PC-9 (cell line): ENCODE measurements around the gene UBQLNL. TPM values are rescaled to one million over a fixed set of nuclear protein-coding genes. Genes with fewer than 3 reads are reported as not detected.

Experiments used
- BruUV-seq: library from RNA; stranded (reverse); fragments of 400-500 nt; replicated peaks from 2 replicates; lab custom pipeline; 2021; lab: Mats Ljungman, UMichigan
- CTCF ChIA-PET: fragments of 300-600 bp; sonication (Branson Sonifier 250); formaldehyde crosslinking; loops from one replicate; lab custom pipeline; 2022; ENCODE audit warnings: antibody characterized with exemption; lab: Charles Lee
- POLR2A ChIA-PET: fragments of 300-600 bp; sonication (Branson Sonifier 250); formaldehyde crosslinking; loops from one replicate; lab custom pipeline; 2022; ENCODE audit warnings: antibody characterized with exemption; ENCODE audit not compliant: unreplicated experiment; lab: Charles Lee
- DNase-seq, 2 experiments: peaks; one replicate each; pipeline versions ENCODE4 v3.0.0 to v3.0.0-alpha.2; 2015 to 2022; ENCODE audit warnings: mixed read lengths in 1 of 2
- H2AFZ ChIP-seq: fragments of 200-600 bp; sonication (generic); 2 replicates; pipeline ENCODE4 v1.8.1; 2017; ENCODE audit warnings: antibody characterized with exemption
- H3F3A ChIP-seq: fragments of 200-600 bp; sonication (generic); 2 replicates; pipeline ENCODE4 v1.8.1; 2017; ENCODE audit warnings: antibody characterized with exemption, mild to moderate bottlenecking, low read depth; ENCODE audit not compliant: insufficient read depth
- H3K27ac ChIP-seq: fragments of 200-600 bp; sonication (generic); 2 replicates; pipeline ENCODE4 v1.6.1; 2016; ENCODE audit warnings: mixed run types
- H3K27me3 ChIP-seq: fragments of 200-600 bp; sonication (generic); 2 replicates; pipeline ENCODE4 v1.6.1; 2016; ENCODE audit warnings: low read depth, mixed run types; ENCODE audit not compliant: insufficient read depth
- H3K36me3 ChIP-seq: fragments of 200-600 bp; sonication (generic); 2 replicates; pipeline ENCODE4 v1.6.1; 2016; ENCODE audit warnings: low read depth, mixed run types
- H3K4me1 ChIP-seq: fragments of 200-600 bp; sonication (generic); replicated peaks from 2 replicates; pipeline ENCODE4 v1.6.1; 2016; ENCODE audit warnings: mixed run types; ENCODE audit not compliant: insufficient read depth
- H3K4me2 ChIP-seq: fragments of 200-600 bp; sonication (generic); 2 replicates; pipeline ENCODE4 v1.6.1; 2017; ENCODE audit warnings: mixed run types
- H3K4me3 ChIP-seq: fragments of 200-600 bp; sonication (generic); 2 replicates; pipeline ENCODE4 v1.6.1; 2016; ENCODE audit warnings: mixed run types
- H3K79me2 ChIP-seq: fragments of 200-600 bp; sonication (generic); 2 replicates; pipeline ENCODE4 v1.6.1; 2017; ENCODE audit warnings: low read depth, mixed run types
- H3K9me2 ChIP-seq: fragments of 200-600 bp; sonication (generic); 2 replicates; pipeline ENCODE4 v1.8.1; 2017; ENCODE audit warnings: mild to moderate bottlenecking; ENCODE audit not compliant: insufficient read depth
- H3K9me3 ChIP-seq: fragments of 200-600 bp; sonication (generic); 2 replicates; pipeline ENCODE4 v1.8.1; 2016; ENCODE audit warnings: low read depth; ENCODE audit not compliant: insufficient read depth
- H4K20me1 ChIP-seq: fragments of 200-600 bp; sonication (generic); 2 replicates; pipeline ENCODE4 v1.8.1; 2017; ENCODE audit not compliant: insufficient read depth
- EZH2 ChIP-seq: fragments of 200-600 bp; sonication (generic); IDR thresholded peaks from 2 replicates; pipeline ENCODE4 v1.8.0; 2017; ENCODE audit warnings: antibody characterized with exemption, low read depth
- intact Hi-C: fragments of 100-400 bp; cut with micrococcal nuclease; formaldehyde crosslinking; loops from one replicate; pipeline ENCODE4 v1.10.0; 2022; ENCODE audit not compliant: unreplicated experiment
- total RNA-seq: library from RNA; stranded (reverse); gene quantifications from 2 replicates; pipeline ENCODE4 v1.2.3, GENCODE V29; 2021
- TF ChIP-seq, protein P1 (sequence below): fragments of 200-600 bp; sonication (generic); conservative IDR thresholded peaks from 2 replicates; pipeline ENCODE4 v1.6.1; 2017; ENCODE audit warnings: mixed run types, antibody characterized with exemption, mild to moderate bottlenecking, moderate library complexity

Gene UBQLNL
- total RNA-seq, 1 experiment from 2014 or later = 0.15 TPM

DNA sequence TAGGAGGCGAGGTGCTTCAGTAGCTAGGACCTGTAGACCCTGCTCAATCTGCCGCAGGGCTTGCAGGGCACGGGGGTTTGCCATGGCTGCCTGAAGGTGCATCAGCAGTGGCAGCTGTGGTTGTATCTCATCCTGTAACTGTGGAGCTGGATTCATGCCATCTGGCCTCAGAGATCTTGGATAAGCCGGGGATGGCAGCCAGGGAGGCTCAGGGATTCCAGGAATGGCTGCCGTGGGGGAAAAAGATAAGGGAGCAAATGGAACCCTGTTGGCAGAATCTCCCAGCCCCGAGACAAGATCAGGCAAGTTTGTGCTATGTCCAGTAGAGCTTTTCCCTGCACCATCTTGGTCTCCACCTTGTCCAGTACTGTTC lies 8.6 kb downstream of the UBQLNL start:
- CTCF ChIA-PET = no interaction called here

DNA sequence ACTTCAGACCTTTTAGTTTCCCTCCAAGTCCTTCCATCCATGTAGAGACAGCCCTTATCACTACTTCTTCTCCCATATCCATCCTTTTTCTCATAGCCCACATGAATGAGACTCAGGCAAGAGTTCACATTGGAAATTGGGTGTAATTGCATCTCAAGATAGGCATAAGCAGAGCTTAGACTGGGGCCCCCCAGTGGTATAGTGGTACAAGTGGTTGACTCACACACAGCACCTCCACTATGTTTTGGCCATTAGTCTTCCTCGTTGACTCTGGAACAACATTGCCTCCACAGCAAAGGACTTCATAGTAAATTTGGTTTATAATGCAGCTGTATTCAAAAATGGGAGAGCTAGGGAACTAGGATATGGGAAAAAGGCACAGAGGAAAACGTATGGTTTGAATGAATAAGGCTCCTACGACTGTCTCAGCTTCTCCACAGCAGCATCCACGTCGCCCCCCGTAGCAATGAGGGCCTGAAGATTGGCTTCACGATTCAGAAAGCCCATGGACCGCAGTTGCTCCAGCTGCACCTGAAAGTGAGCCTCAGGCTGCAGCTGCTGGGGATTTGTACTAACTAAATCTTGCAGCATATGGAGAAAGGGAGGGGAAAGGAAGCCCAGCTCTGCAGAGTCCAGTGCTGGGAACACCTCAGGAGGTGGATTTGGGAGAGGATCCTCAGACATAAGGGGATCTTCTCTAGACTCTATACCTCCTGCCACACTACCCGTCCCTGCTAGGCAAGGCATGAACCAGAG lies 9.1 kb downstream of the UBQLNL start:
- Histone ChIP-seq H2AFZ (no peak overlapping the region), H3K9me3 (no peaks in the 10 kb centered on the region), H3K36me3 (no peaks in the 10 kb centered on the region), H4K20me1 (no peaks in the 10 kb centered on the region), H3K27ac (no peak overlapping the region), H3K9me2 (no peaks in the 10 kb centered on the region), H3K79me2 (0 out of 2 replicates have a peak, but pooled peaks cover 6% of the 10 kb centered on the region), H3K4me2 (no peak overlapping the region), H3F3A (no peaks in the 10 kb centered on the region), H3K4me3 (no peak overlapping the region), H3K27me3 (no peaks in the 10 kb centered on the region; the same call in 1 of the 2 replicates), H3K4me1 (no peaks in the 10 kb centered on the region)
- BruUV-seq = no TSS peak
- TF ChIP-seq, protein P1, sequence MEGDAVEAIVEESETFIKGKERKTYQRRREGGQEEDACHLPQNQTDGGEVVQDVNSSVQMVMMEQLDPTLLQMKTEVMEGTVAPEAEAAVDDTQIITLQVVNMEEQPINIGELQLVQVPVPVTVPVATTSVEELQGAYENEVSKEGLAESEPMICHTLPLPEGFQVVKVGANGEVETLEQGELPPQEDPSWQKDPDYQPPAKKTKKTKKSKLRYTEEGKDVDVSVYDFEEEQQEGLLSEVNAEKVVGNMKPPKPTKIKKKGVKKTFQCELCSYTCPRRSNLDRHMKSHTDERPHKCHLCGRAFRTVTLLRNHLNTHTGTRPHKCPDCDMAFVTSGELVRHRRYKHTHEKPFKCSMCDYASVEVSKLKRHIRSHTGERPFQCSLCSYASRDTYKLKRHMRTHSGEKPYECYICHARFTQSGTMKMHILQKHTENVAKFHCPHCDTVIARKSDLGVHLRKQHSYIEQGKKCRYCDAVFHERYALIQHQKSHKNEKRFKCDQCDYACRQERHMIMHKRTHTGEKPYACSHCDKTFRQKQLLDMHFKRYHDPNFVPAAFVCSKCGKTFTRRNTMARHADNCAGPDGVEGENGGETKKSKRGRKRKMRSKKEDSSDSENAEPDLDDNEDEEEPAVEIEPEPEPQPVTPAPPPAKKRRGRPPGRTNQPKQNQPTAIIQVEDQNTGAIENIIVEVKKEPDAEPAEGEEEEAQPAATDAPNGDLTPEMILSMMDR = no peak
- intact Hi-C loops = no loop called here
- POLR2A ChIA-PET = no interaction called here
- CTCF ChIA-PET = no interaction called here
- DNase-seq = no peak

More for the DNA sequence above, 8.6 kb downstream of the UBQLNL start:
- Histone ChIP-seq H2AFZ (no peak overlapping the region), H3K27ac (no peak overlapping the region), H3K79me2 (0 out of 2 replicates have a peak, but pooled peaks cover 6% of the 10 kb centered on the region), H3K4me2 (no peak overlapping the region), H3K27me3 (no peaks in the 10 kb centered on the region; the same call in 1 of the 2 replicates), H4K20me1 (no peaks in the 10 kb centered on the region), H3F3A (no peaks in the 10 kb centered on the region), H3K4me3 (no peak overlapping the region), H3K9me3 (no peaks in the 10 kb centered on the region), H3K36me3 (no peaks in the 10 kb centered on the region), H3K9me2 (no peaks in the 10 kb centered on the region), H3K4me1 (no peaks in the 10 kb centered on the region)
- POLR2A ChIA-PET = no interaction called here
- BruUV-seq = no TSS peak
- no peak for DNase-seq
- intact Hi-C loops = no loop called here
- TF ChIP-seq EZH2 = no peak
- TF ChIP-seq, protein P1 = no peak

DNA sequence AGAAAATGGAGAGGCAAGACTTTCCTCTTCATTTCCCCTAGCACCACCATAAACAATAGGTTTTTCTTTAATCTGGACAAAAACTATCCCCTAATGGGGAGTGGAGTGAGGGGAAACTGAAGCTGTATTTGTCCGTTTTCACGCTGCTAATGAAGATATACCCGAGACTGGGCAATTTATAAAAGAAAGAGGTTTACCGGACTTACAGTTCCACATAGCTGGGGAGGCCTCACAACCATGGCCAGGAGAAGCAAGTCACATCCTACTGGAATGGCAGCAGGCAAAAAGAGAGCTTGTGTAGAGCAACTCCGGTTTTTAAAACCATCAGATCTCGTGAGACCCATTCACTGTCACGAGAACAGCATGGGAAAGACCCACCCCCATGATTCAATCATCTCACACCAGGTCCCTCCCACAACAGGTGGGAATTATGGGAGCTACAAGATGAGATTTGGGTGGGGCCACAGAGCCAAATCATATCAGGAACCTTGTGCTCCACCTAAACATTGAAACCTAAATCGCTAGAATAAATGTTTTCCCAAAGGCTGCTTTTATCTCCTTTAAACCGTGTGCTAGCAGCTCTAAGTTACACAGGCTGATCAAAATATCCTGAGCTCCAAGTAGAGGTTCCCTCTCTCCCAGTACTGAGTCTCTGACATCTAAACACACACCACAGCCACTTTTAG lies 11.0 kb downstream of the UBQLNL start:
- H2AFZ ChIP-seq = no peak overlapping the region
- intact Hi-C loops = no loop called here
- BruUV-seq = no TSS peak
- POLR2A ChIA-PET = no interaction called here
- no peaks in the 10 kb centered on the region for H3K36me3 ChIP-seq
- CTCF ChIA-PET = no interaction called here
- no peaks in the 10 kb centered on the region for H3K4me1 ChIP-seq
- TF ChIP-seq, protein P1 = no peak
- no peak for TF ChIP-seq EZH2
- H3K4me2 ChIP-seq = peak overlapping the region; percentile 55
- H3K27me3 ChIP-seq = no peaks in the 10 kb centered on the region
- no peaks in the 10 kb centered on the region for H3K9me2 ChIP-seq
- H3K27ac ChIP-seq = no peak overlapping the region
- no peaks in the 10 kb centered on the region for H3K9me3 ChIP-seq
- peak overlapping the region; percentile 48; the same call in 1 of the 2 replicates for H3K4me3 ChIP-seq
- H4K20me1 ChIP-seq = no peaks in the 10 kb centered on the region
- H3K79me2 ChIP-seq = 0 out of 2 replicates have a peak, but pooled peaks cover 6% of the 10 kb centered on the region
- H3F3A ChIP-seq = no peaks in the 10 kb centered on the region
- DNase-seq = no peak
